ENCODE data around the gene YEATS2.
"Not testable (repeated sequence)": the region's sequence is repeated elsewhere in the genome, so short reads cannot be mapped to it uniquely, and the experiment has no call there.

The YEATS2 gene

DNA sequence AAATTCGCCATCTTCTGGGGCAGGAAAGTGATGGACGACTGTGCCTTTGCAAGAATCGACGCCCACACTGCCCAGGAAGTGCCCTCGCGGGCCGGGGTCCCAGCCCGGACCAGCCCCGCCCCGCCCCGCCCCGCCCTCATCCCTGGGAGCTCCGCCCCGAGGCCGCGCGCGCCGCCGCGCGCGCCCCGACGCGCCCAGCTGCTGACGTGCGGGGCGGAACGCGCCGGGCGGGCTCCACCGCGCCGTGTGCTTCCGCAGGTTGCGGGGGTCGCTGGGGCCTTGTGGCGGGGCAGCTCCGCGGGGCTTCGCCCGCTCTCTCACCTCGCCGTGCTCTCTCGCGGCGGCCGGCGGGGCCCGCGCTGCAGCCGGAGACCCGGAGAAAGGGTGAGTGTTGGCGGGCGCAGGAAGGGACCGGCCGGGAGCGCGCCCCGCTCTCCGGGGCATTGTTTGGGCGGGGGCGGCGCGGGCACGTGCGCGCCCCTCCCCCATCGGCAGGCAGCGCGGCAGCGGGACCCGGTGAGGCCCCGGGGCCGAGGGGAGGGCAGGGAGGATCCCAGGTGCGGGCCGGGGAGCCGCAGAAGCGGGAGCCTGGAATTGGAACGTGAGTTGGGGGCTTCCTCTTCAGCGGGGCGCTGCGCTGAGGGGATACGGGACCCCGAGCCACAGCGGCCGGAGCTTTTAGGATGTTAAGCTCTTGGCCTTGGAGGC, at the start of gene YEATS2:
Gene YEATS2, plus strand, starts transcription at position 188 of the 708 bp plus-strand sequence. CDS start 17,366 bp downstream, outside the sequence.
- DNase-seq, result peak in 46 of 51 donors; percentile 11 to 82 (median 59)

DNA sequence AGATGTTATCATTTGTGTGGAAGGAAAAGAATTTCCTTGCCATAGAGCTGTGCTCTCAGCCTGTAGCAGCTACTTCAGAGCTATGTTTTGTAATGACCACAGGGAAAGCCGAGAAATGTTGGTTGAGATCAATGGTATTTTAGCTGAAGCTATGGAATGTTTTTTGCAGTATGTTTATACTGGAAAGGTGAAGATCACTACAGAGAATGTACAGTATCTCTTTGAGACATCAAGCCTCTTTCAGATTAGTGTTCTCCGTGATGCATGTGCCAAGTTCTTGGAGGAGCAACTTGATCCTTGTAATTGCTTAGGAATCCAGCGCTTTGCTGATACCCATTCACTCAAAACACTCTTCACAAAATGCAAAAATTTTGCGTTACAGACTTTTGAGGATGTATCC, 47.0 kb upstream of the YEATS2 start:
- DNase-seq, result no peak

DNA sequence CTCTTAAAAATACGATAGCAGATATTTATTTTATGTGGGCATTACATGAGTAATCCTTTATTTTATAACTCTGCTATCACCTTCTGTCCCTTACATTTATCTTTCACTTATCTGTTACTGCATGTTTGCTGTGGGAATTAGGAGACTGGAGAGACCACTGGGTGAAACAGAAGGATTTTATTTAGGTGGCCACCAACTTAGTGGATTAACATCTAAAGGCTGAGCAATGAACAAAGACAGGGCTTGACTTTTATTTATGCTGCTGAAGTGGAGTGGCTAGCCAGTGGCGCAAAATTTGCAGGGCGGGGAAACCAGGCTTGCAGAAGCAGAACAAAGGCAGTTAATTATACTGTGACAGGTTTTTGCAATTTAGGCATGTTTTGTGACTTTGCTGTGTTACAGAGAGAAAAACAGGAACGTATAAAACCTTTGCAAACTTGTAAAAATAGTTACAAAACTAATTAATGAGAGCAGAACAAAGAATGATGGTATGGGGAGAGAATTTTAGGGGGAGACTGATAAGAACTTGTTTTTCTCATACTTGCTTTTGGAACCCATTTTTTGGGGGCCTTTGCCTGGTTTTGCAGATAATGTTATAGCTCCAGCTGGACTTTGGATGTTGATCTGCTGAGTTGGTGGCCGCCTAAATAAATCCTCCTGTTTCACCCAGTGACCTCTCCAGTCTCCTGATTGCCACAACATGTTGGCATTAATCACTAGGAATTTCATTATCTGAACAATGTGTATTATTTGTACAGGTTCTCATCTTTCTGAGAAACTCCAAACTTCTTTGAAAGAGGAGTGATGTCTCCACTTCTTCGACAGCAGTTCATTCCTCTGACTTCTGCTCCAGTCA, 44.2 kb upstream of the YEATS2 start:
- DNase-seq, result no peak

DNA sequence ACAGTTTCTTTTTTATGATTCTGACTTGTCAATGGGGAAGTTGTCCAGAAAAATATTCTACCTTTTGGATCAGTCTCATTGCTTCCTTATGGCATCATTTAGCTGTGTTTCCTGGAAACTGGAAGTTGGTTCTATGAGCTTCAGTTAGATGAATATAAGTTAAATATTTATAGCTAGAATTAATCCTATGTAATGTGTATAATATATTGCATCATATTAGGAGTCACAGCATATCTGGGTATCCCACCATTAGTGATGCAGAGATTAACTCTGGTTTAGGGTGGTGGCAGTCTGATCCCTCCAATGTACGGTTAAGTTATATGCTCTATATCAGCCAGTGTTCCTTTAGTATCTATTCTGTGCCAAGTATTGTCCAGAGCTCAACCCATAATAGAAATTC, 42.9 kb upstream of the YEATS2 start:
- no peak for DNase-seq

DNA sequence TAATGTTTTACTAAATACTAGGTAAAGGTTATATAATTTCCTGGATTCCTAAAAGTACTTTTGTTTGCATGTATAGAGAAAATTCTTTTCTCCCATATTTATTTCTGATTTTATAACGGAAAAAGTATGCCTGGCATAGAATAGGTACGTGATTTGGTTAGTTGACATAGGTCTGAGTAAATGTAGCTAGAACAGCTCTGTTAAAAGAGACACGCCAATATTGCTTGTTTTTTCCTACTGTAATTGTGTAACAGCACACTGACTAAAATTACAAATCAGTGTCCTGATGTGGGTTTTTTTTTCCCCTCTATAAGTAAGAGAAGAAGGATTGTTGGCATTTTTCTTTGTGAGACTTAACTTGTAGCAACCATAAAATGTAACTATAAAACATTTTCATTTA, 35.5 kb upstream of the YEATS2 start:
- no peak for DNase-seq

DNA sequence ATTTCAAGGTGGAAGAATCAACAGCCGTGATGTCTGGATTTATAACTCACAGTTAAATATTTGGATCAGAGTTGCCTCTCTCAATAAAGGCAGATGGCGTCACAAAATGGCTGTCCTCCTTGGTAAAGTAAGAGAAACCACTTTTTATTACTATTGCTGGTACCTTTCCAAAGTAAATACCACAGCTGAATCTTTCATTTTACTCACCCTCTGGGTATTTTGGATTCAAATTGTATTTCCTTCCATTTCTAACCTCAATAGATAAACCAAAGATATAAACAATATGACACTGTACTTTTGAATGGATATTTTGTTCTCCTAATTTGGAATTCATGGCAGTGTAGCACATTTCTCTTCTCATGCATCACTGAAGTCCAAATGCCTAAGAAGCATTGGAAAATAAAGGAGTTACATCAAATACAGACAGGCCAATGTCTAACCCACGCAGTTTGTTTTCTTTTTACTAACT, 32.6 kb upstream of the YEATS2 start:
- DNase-seq, result no peak

DNA sequence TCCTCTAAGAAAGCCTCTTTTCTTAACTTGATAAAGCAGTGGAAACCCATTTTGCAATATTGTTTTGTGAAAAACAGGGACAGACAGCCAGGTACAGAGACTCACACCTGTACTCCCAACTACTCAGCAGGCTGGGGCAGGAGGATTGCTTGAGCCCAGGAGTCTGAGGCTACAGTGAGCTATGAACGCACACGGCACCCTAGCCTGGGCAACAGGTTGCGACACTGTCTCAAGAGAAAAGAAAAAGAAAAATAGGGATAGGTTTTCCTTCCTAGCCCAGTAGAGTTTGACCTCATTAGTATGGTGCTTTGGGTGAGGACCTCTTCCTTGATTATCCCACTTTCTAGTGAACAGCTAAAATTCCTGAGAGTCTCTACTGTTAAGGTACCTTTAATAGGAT, 17.5 kb upstream of the YEATS2 start:
- DNase-seq, result no peak

DNA sequence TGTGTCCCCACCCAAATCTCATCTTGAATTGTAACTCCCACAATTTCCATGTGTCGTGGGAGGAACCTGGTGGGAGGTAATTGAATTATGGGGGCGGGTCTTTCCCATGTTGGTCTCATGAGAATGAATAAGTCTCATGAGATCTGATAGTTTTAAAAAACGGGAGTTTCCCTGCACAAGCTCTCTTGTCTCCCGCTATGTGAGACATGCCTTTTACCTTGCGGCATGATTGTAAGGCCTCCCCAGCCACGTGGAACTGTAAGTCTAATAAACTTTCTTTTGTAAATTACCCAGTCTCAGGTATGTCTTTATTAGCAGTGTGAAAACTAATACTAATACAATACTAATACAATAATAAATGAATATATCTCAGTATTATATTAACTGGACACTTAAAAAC, 9.9 kb upstream of the YEATS2 start:
- DNase-seq, result no peak

DNA sequence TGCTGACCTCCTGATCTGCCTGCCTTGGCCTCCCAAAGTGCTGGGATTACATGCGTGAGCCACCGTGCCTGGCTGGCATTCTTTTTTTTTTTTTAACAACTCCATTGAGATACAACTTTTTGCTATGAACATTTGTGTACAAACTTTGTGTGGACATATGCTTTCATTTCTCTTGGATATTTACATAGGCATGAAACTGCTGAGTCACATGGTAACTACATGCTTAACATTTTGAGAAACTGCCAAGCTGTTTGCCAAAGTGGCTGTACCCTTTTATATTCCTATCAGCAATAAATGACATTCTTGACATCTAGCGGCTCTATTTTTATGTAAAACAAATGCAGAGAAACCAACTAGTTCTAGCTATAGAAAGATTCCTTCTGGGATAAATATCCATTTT, 8.7 kb upstream of the YEATS2 start:
- no peak for DNase-seq

DNA sequence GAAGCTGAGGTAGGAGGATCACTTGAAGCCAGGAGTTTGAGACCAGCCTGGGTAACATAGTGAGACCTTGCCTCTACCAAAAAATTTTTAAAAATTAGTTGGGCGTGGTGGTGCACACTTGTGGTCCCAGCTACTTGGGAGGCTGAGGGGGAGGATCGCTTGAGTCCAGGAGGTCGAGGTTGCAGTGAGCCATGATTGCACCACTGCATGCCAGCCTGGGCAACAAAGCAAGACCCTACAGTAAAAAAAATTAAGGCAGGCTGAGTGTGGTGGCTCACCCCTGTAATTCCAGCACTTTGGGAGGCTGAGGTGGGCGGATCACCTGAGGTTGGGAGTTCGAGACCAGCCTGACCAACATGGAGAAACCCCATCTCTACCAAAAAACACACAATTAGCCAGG, 8.0 kb upstream of the YEATS2 start:
- DNase-seq, result not testable (repeated sequence)

DNA sequence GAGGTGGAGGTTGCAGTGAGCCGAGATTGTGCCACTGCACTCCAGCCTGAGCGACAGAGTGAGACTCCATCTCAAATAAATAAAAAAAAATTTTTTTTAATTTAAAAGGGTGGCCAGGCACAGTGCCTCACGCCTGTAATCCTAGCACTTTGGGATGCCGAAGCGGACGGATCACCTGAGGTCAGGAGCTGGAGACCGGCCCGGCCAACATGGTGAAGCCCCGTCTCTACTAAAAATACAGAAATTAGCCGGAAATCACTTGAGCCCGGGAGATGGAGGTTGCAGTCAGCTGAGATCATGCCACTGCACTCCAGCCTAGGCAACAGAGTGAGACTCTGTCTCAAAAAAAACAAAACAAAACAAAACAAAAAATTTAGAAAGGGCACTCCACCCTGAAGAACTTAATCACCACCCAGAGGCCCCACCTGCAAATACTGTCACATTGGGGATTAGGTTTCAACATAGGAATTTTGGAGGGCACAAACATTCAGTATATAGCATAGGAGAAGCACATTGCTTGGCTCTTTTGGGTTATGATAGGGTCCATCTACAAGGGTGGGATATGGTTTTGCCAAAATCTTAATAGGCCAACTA, 7.1 kb upstream of the YEATS2 start:
- DNase-seq, result no peak

DNA sequence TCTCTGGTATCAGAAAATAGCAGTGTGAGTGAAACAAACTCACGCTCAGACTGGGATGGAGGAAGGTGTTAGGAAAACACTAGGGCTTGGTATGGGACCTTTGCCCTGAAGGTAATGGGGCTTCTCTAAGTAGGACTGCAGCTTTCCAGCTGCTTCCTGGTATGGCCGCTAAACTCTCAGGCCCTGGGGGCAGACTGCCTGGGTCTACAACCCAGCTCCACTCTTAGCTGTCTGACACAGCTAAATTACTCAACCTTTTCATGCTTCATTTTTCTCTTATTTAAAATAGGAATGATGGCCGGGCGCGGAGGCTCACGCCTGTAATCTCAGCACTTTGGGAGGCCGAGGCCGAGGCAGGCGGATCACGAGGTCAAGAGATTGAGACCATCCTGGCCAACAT, 5.2 kb upstream of the YEATS2 start:
- DNase-seq, result no peak

DNA sequence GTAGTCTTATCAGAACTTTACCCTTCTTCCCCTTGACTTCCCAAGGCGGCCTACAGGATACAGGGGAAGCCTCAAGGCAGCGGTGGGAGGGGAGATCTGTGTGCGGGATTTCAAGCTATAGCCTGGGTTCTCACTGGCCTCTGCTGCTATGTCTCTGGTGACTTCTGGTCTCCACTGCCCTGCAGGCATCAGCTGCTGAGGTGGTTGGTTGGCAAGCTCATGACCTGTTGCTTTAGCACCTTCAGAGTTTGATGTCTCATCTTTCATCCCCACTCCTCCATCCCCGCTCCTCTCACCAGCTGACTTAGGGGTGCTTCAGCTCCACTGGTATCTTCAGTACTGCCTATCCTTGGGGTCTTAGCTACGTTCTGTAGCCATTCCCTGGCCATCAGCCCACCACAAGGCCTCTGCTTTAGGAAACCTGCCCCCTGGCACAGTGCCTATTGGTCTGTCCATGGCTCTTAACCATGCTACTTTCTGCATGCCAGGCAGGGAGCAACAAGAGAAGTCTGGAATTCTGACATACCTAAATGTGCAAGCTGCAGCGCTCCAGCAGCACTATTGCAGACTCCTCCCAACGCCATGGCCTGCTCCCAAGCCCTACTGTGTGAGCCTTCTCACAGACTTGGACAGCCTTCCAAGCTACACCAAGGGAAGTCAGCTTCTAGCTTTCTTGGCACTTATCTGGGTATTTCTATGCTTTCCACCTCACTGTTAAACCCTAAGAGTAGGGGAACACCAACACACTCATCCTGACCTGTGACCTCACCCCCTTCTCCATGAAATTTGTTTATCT, 1.8 kb upstream of the YEATS2 start:
- no peak for DNase-seq

DNA sequence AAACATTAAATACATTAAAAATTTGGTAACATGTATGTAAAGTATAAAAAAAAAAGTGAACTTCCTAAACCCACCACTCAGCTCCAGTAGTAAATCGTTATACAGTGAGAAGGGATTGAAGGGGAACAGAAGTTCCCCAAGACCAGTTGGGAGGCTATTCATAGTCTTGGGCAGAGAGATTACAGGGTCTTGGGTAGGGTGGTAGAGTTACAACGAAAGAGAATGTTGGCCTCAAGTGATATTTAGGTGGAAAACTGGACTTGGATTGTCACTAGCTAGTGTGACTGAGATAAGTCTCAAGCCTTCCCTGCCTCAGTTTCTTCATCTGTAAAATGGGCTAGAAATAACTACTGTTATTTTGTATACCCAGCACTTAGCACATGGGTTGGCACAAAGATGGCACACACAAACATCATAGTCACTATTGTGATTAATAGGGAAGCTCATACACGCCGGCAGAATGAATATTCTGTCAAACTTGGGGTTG, 431 bp upstream of the YEATS2 start:
- no peak for DNase-seq

DNA sequence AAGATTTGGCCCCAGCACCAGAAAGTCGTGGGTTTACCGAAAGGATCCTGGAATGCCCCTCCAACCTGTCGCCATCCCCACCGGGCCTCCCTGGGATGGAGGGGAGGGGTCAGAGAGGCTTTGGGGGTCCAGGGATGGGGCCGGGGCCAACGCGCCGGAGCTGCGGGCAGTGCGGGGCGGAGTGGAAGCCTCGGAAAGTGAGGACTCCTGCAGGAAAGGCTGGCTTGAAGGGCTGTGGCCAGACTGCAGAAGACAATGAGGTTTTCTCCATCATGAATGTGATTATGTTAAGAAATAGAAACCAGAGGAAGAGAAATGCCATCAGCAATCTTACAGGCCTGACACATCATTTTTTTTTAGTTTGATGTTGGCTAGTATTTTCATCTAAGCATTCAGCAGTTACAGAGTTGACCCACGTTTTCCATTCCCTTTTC, 738 bp downstream of the YEATS2 start:
- DNase-seq, result peak in 28 of 51 donors; percentile 8 to 81 (median 33)

DNA sequence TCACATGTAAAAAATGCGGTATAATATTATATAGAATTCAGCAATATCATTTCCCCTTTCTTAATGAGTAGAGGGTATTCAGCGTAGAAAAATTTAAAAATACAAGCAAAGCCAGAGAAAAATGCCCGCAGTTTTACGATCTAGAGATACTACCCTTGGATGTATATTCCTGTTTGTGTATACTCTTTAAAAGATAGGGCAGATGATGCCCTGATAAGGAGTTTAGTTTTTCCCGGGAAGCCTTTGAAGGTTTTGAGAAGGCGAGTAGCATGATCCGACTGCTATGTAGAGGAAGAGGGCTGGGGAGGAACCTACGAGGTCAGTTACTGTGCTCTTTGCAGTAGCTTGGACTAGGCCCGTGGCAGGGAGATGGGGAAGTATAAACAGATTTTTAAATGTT, 1.2 kb downstream of the YEATS2 start:
- peak in 9 of 51 donors; percentile 9 to 43 (median 10) for DNase-seq

DNA sequence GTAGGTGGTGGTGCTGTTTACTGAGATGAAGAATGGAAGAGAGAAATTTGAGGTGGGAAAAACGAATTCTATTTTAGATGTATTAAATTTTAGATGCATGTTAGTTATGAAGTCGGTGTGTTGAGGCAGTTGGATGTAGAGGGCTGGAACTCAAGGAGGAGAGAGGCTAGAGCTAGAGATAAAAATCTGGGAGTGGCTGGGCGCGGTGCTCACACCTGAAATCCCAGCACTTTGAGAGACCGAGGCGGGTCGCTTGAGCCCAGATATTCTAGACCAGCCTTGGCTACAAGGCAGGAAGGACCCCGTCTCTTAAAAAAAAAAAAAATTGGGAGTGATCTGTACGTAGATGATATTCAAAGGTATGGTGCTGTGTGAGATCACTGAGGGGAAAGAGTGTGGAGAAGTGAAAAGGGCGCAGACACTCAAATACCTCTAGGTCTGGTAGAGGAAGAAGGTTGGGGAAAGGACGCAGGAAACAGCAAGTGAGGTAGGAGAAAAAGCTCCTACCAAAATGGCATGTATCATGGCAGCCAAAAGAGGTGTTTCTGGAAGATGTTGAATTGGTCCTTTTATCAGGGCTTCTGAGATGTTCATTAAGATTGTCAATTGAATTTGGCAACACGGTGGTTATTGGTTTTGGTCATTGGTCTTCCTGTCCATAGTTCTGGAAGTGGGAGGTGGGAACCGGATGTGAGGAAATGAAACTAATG, 1.8 kb downstream of the YEATS2 start:
- DNase-seq, result peak in 3 of 51 donors; percentile 1 to 26 (median 25)

DNA sequence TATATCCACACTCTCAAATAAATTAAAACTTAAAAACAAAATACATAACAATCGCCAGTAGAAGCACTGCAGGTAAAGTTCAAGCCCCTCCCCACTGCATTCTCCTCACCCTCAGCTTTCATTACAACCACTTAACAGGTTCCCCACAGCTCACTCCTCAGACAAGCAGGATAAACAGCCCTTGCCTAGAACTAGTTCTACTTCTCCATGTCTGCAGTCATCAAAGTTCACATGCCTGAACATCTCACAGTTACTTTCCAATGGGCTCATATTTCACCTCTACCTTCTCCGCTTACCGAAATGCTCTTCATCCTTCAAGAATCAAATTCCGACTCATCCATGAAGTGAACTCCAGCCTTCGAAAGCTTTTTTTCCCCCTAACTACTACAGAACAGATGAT, 4.1 kb downstream of the YEATS2 start:
- no peak for DNase-seq

DNA sequence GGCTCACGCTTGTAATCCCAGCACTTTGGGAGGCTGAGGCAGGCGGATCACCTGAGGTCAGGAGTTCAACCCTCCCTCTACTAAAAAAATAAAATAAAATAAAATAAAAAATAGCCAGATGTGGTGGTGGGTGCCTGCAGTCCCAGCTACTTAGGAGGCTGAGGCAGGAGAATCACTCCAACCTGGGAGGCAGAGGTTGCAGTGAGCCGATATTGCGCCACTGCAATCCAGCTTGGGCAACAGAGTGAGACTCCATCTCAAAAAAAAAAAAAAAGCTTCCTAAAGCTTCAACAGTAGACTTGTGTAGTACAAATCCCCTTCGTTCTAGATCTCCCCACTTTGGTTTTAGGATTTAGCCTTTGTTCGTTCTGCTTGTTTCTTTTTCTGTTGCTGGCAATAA, 6.3 kb downstream of the YEATS2 start:
- not testable (repeated sequence) for DNase-seq

DNA sequence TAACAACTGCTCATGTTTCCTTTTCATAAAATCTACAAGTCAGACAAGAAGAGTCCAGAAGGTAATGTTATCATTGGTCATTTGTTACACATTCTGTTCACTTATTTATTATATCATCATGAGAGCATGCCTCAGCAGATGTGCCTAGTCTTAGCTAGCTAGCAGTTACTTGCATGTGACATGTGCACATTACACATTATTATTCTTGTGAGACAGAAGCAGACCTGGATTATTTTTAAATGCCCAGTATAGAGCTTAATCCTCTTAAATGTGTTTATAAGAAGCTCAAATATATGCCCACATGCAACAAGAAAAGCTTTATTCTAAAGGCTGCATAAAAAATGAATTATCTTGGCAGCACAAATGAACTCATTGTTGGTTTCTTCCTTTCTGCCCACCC, 12.6 kb downstream of the YEATS2 start:
- no peak for DNase-seq

DNA sequence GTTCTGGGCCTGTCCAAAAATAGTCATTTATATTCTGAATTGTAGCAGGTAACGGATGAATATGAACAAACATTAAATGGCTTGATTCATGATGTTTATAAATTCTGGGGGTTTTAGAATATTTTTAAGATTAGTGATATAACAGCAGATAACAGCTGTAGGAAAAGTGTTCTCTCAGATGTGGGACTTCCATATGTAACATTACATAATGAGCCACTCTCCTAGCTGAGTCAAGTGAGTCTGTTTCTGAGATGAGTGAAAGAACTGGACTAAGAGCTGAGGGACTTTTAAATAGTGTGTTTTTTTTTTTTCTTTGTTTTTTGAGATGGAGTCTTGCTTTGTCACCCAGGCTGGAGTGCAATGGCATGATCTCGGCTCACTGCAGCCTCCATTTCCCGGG, 13.9 kb downstream of the YEATS2 start:
- DNase-seq, result no peak

Measured in hypothalamus (tissue), 51 donors.